ENCODE data around the gene ABHD4.
A peak's percentile ranks its signal among the peaks of the same experiment; 100 is the strongest.
"Not testable (repeated sequence)": the region's sequence is repeated elsewhere in the genome, so short reads cannot be mapped to it uniquely, and the experiment has no call there.

Gene ABHD4

DNA sequence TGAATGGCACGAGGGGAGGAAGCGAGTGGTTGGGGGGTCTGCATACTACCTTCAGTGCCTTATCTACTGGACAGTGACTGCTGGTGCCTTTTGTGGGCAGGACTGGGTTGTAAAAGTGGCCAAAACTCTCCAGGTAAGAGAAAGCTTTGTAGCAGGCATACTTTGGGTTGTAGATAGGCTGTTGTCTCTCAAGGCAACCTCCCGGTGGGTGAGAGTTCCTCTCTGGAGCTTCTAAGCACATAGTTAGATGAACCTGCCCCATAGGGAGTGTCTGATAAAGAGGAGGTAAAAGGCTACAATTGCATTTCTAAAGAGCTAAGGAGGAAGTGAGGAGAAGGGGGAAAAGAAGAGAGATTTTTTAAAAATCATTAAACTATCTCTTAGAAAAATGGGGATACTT lies 4.9 kb upstream of the ABHD4 start:
- DNase-seq: no peak

GRCh38 chr14:22593601-22594000 lies 4.5 kb upstream of the ABHD4 start:
- no peak for DNase-seq

DNA sequence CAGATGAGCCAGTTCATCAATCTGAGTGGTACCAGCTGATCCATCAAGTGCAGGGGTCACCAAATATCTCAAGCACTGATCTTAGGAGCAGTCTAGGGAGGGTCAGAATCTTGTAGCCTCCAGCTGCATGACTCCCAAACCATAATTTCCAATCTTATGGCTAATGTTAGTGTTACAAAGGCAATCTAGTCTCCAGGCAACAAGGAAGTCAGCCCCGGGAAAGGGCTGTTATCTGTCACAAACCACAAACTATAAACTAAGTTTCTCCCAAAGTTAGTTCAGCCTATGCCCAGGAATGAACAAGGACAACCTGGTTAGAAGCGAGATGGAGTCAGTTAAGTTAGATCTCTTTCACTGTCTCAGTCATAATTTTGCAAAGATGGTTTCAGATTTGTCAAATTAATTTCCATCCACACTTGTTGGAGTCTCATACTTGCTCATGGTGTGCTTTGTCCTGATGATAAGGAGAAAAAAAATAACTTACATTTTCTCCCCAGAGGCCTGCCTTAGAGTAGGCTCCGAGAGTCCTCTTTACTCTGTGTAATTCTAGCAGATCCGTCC lies 3.9 kb upstream of the ABHD4 start:
- no peak for DNase-seq

- DNase-seq: no peak
Observed at GRCh38 chr14:22596354-22596879, 1.7 kb upstream of the ABHD4 start.

GRCh38 chr14:22597265-22597664 lies 835 bp upstream of the ABHD4 start:
- DNase-seq: no peak

DNA sequence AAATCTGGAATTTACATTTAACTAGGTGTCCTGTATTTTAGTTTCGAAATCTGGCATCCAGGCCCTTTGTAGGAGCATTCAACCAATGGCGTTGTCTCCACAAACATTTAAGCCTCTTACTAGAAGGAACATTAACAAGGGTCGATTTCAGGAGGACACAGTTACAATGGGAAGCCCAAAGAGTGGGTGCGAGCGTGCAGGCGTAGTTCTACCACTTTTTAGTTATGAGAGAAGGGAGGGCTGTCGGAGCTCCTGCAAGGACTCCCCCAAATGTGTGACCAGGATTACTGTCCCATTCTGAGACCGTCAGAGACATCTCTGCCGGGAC lies 365 bp upstream of the ABHD4 start:
- DNase-seq: no peak

GRCh38 chr14:22598896-22599244 lies 770 bp downstream of the ABHD4 start:
- peak; percentile 39 for DNase-seq

DNA sequence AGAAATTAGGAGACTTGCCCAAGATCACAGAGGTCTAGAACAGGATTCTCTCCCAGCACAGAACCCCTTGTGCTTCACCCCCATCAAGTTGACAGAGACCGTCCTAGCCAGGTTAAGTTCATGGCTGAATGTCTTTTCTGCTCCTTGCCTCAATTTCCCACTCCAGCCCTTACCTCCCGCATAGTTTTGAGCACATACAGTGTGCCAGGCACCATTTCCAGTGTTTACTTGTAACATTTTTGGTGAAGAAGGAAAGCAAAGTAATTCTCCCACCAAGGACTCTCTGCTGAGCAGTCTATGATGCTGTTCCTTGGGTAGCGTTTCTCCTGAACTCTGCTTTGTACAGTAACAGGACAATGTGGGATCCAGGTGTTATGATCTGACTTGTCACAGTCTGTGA lies 1.2 kb downstream of the ABHD4 start:
- no peak for DNase-seq

DNA sequence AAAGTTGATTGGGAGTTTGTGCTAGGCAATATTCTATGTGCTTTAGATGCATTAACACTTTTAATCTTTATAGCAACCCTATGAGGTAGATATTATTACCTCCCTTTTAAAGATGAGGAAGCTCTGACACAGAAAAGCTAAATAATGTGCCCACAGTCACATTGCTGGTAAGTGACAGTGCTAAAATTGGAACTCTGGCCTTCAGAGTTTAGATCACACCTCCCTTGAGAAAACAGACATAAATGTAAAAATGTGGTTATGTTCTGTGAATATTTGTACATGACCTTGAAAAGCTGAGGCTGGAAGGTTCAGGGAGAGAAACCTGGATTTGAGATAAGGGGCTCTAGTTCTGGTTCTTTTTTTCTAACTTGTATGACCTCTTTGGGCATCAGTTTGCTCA lies 1.9 kb downstream of the ABHD4 start:
- DNase-seq: no peak

GRCh38 chr14:22601456-22601855 lies 3.4 kb downstream of the ABHD4 start:
- DNase-seq: no peak

DNA sequence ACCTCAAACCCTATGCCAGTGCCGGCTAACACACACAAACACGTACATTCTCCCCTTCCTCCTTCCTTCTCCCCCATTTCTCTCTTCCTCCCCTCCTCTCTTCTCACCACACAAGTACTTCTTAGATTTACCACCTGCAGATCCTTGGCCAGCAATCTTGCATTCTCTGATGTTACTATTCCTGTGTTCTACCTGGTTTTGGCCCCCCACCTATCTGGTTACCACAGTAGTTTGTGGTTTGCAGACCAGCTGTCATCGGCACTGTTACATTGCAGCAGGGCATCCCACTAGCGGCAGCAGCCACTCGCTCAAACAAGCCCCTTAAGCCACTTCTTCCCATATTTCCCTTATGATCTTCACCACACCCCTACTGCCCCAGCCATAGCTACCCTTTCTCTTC lies 3.9 kb downstream of the ABHD4 start:
- DNase-seq: no peak

GRCh38 chr14:22602862-22603261 lies 4.8 kb downstream of the ABHD4 start:
- peak; percentile 34 for DNase-seq

DNA sequence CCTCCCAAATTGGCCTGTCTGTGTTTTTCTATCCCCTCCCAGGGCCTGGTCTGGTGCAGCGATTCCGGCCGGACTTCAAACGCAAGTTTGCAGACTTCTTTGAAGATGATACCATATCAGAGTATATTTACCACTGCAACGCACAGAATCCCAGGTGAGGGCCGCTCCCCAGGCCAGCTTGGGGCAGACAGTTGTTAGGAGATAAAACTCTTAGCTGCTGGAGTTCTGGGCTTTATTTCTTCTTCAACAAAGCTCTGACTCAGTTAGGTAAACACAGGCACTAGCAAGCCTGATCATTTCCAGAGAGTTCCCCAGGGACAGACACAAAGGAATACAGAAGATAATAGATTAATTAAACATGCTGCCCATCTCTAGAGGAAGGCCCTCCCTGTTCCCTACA lies 8.3 kb downstream of the ABHD4 start:
- DNase-seq: no peak

DNA sequence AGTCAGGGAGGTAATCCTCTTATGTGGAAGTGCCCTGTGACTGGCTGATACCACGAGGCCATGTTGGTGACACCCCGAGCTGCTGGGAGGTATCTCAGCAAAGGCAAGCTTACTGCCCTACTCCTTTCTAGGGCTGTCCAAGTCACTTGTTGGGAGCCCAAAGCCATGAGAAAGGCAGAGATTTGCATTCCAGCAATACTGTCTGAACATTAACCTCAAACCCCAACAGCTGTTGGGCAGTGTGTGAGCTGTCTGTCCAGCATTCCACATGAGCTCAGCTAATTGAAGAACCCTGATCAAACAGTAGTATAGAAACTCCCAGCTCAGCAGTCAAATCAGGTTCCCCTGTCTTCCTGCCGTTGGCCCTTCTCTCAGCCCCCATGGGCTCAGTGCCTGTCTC lies 9.2 kb downstream of the ABHD4 start:
- no peak for DNase-seq

DNA sequence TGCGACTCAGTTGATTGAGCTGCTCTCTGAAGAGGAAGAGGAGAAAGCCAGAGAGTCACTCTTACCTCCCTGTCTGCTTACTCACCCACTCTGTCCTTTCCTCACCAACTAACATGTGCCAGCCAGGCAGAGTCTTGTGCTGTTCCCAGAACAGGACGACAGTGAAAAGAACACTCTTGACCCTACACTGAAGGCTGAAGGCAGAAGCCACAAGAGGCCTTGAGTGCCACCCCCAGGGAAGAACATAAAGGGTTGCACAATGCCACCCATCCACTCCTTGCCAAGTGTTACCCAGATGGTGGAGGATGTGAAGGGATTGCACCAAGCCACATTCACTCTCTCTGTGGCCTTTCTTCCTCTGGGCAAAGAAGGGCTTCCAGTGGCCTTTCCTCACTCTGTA lies 12.8 kb downstream of the ABHD4 start:
- no peak for DNase-seq

- DNase-seq: peak; percentile 18
Observed at GRCh38 chr14:22613106-22613695, 15.1 kb downstream of the ABHD4 start.

- DNase-seq: no peak
Observed at GRCh38 chr14:22613736-22614239, 15.7 kb downstream of the ABHD4 start.

DNA sequence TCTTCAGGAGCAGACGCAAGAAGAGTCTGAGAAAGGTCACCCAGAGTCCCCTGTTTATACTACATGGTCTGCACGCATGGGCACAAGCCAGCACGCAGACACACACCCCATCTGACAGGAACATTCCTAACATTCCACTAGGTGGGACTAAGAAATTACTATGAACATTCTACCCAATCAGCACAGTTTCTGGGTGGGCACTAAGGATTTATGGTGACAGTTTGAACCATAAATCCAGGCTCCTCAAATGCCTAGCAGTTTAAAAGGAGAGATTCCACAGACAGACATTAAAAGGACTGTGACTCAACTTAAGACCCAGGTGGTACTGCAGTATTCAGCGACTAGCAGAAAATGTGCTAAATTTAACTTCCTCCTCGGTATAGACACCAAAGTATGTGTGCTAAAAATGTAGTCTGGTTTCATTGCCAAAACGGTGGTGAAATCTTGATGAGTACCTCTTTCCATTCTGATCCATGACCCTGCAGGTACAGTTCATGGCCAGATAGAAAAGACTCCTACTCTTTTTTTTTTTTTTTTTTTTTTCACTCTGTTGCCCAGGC lies 16.2 kb downstream of the ABHD4 start:
- DNase-seq: peak; percentile 99

DNA sequence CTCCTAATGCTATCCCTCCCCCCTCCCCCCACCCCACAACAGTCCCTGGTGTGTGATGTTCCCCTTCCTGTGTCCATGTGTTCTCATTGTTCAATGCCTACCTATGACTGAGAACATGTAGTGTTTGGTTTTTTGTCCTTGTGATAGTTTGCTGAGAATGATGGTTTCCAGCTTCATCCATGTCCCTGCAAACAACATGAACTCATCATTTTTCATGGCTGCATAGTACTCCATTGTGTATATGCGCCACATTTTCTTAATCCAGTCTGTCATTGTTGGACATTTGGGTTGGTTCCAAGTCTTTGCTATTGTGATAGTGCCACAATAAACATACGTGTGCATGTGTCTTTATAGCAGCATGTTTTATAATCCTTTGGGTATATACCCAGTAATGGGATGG lies 17.7 kb downstream of the ABHD4 start:
- not testable (repeated sequence) for DNase-seq

- DNase-seq: peak; percentile 50
Observed at GRCh38 chr14:22622255-22622654, 24.2 kb downstream of the ABHD4 start.

- DNase-seq: no peak
Observed at GRCh38 chr14:22623047-22623446, 24.9 kb downstream of the ABHD4 start.

DNA sequence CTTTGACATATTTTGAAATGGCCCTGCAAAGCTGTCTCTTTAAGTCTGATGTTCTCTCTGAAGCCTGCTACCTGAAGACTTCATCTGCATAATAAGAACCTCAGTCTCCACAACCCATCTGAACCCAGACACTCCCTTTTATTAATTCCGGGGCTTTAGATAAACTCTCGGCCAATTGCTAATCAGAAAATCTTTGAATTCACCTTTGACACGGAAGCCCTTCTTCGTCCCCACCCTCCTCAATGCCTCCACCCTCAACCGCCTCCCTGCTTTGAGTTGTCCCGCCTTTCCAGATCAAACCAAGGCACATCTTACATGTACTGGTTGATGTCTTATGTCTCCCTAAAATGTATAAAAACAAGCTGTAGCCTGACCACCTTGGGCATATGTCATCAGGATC lies 28.5 kb downstream of the ABHD4 start:
- DNase-seq: no peak

- no peak for DNase-seq
Observed at GRCh38 chr14:22627506-22628263, 29.6 kb downstream of the ABHD4 start.

- DNase-seq: no peak
Observed at GRCh38 chr14:22629361-22629760, 31.3 kb downstream of the ABHD4 start.
